Fibroblast of upper back skin (primary cell): Measurements from ENCODE around the gene GABRG2.
"Not testable (repeated sequence)": the region's sequence is repeated elsewhere in the genome, so short reads cannot be mapped to it uniquely, and the experiment has no call there.

Experiments used
- DNase-seq: peaks from one replicate; pipeline ENCODE4 v3.0.0-alpha.2; 2013

Gene GABRG2

GRCh38 chr5:162067655-162068411, at the start of gene GABRG2:
Gene GABRG2, plus strand, starts transcription at chr5:162067773. Its CDS starts 227 bp downstream, at chr5:162068000.
- no peak for DNase-seq

- no peak for DNase-seq
Observed at GRCh38 chr5:162025312-162025711, 42.3 kb upstream of the GABRG2 start.

GRCh38 chr5:162026803-162027202, 40.8 kb upstream of the GABRG2 start:
- DNase-seq: no peak

- DNase-seq: no peak
Observed at GRCh38 chr5:162037431-162037830, 30.1 kb upstream of the GABRG2 start.

GRCh38 chr5:162047279-162047678, 20.3 kb upstream of the GABRG2 start:
- DNase-seq: no peak

- DNase-seq: no peak
Observed at GRCh38 chr5:162052676-162053075, 14.9 kb upstream of the GABRG2 start.

- not testable (repeated sequence) for DNase-seq
Observed at GRCh38 chr5:162055095-162055494, 12.5 kb upstream of the GABRG2 start.

GRCh38 chr5:162067162-162067561, 411 bp upstream of the GABRG2 start:
- no peak for DNase-seq

- DNase-seq: no peak
Observed at GRCh38 chr5:162068412-162068811, 839 bp downstream of the GABRG2 start.

- no peak for DNase-seq
Observed at GRCh38 chr5:162068936-162069335, 1.4 kb downstream of the GABRG2 start.

GRCh38 chr5:162078805-162079204, 11.2 kb downstream of the GABRG2 start:
- DNase-seq: no peak

- no peak for DNase-seq
Observed at GRCh38 chr5:162091336-162091735, 23.8 kb downstream of the GABRG2 start.

GRCh38 chr5:162096448-162096847, 28.9 kb downstream of the GABRG2 start:
- DNase-seq: no peak

GRCh38 chr5:162107591-162107990, 40.0 kb downstream of the GABRG2 start:
- DNase-seq: no peak

- no peak for DNase-seq
Observed at GRCh38 chr5:162119801-162120200, 52.2 kb downstream of the GABRG2 start.

- DNase-seq: no peak
Observed at GRCh38 chr5:162128117-162128516, 60.5 kb downstream of the GABRG2 start.

GRCh38 chr5:162132348-162132747, 64.8 kb downstream of the GABRG2 start:
- no peak for DNase-seq

- no peak for DNase-seq
Observed at GRCh38 chr5:162139190-162139589, 71.6 kb downstream of the GABRG2 start.

- DNase-seq: no peak
Observed at GRCh38 chr5:162154242-162154641, 86.7 kb downstream of the GABRG2 start.

- DNase-seq: no peak
Observed at GRCh38 chr5:162160401-162160800, 92.8 kb downstream of the GABRG2 start.

GRCh38 chr5:162163663-162164062, 96.1 kb downstream of the GABRG2 start:
- no peak for DNase-seq

GRCh38 chr5:162174358-162174974, 106.9 kb downstream of the GABRG2 start:
- DNase-seq: no peak

GRCh38 chr5:162187371-162187770, 119.8 kb downstream of the GABRG2 start:
- DNase-seq: no peak

GRCh38 chr5:162189719-162190118, 122.1 kb downstream of the GABRG2 start:
- DNase-seq: no peak

- no peak for DNase-seq
Observed at GRCh38 chr5:162193012-162193411, 125.4 kb downstream of the GABRG2 start.
